Epithelial cell of prostate (primary cell): ENCODE results near the gene CA10.

Experiments used
- DNase-seq: peaks from one replicate; pipeline ENCODE4 v3.0.0-alpha.2; 2011; ENCODE audit warnings: low read depth, low spot score
- H3K27ac ChIP-seq: fragments of 450-650 bp; 2 replicates; pipeline ENCODE4 v1.5.1; 2017; ENCODE audit warnings: mild to moderate bottlenecking

CA10 gene

GRCh38 chr17:51904379-51904778 is 254.1 kb downstream of the CA10 start:
- DNase-seq: no peak
- H3K27ac ChIP-seq: no peak overlapping the region

DNA sequence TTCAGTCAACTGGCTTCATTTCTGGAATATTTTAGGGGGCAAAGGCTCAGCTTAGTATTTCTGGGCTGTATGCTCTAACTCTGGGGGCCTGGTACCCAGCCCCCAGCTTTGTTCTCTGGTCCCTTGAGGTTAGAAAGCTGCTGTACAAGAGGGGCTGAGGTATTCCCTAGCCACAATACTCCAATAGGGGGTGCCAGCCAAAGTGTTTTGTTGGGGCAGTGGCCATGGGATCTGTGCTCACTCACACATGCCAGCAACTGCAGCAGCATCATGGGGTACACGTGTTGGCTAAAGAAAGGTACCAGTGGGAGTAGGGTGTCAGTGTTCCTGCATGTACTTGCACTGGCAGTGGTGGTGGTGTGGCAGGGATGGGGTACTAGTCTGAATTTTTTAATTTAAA is 257.3 kb downstream of the CA10 start:
- no peak overlapping the region for H3K27ac ChIP-seq
- no peak for DNase-seq

DNA sequence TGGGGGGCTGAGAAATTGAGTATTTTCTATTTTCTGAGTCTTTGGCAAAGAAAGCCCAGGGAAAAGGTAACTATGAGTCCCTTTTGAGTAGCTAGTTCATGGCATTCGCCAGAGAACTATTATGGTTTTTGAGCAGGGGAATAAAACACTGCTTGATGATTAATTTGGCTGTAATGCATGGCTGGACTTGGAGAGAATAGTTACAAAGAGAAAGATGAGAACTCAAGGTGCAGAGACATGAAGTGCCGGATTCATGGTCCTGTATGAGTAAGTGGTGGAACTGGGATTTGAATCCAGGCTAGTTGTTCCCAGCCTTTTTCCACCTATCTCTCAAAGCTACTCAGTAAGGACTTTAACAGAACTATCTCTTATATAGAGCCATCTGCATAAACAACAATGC is 266.6 kb downstream of the CA10 start:
- no peak overlapping the region for H3K27ac ChIP-seq

GRCh38 chr17:51890710-51891109 is 267.8 kb downstream of the CA10 start:
- no peak for DNase-seq
- no peak overlapping the region for H3K27ac ChIP-seq

More for the DNA sequence above, 266.6 kb downstream of the CA10 start:
- DNase-seq: no peak

DNA sequence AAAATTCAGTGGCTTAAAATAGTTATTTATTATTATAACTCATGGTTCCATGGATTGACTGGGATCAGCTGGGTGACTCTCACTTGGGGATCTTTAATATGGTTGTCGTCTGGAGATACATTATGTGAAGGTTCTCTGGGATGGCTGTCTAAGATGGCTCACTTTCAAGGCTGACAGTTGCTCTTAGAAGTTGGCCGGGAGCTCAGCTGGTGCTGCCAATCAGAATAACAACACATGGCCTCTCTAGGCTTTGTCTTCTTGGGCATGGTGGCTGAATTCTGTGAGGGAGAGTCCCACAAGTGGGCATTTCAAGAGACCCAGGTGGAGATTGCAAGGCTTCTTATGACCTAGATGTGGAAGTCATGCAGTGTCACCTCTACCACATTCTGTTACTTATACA is 269.7 kb downstream of the CA10 start:
- DNase-seq: no peak
- H3K27ac ChIP-seq: no peak overlapping the region

DNA sequence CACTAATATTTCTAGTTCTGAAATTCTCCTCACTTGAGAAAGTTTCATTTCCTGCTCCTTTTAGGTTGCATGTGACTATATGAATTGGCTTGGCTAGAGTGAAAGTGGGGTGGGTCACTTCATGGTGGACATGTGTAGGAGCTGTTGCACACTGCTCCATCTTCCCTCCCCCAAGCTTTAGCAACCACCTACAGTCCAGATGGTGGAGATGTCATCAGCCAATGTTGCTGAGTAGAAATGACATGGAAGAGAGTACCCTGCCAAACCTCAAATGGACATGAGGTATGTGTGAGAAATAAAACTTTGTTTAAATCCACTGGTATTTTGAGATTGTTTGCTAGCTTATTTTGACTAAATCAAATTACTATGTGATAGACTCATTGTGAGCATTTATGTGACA is 281.5 kb downstream of the CA10 start:
- no peak overlapping the region for H3K27ac ChIP-seq
- DNase-seq: no peak

- DNase-seq: no peak
- no peak overlapping the region for H3K27ac ChIP-seq
Measured at GRCh38 chr17:51873302-51873701, 285.2 kb downstream of the CA10 start.

DNA sequence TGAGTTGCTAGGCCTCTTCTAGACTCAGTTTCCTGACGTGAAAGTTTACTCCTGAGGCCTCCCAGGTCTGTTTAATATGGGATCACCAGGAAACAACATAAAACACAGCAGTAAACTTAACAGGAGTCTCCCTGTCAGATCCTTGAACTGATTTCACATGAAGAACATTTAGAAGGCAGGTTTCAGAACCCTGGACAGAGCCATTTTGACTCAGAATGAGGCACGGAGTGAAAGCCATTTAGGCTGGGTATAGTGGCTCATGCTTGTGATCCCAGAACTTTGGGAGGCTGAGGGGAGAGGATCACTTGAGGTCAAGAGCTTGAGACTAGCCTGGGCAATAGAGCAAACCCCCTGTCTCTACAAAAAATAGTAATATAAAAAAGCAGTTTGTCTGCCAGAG is 289.1 kb downstream of the CA10 start:
- DNase-seq: no peak
- H3K27ac ChIP-seq: no peak overlapping the region

DNA sequence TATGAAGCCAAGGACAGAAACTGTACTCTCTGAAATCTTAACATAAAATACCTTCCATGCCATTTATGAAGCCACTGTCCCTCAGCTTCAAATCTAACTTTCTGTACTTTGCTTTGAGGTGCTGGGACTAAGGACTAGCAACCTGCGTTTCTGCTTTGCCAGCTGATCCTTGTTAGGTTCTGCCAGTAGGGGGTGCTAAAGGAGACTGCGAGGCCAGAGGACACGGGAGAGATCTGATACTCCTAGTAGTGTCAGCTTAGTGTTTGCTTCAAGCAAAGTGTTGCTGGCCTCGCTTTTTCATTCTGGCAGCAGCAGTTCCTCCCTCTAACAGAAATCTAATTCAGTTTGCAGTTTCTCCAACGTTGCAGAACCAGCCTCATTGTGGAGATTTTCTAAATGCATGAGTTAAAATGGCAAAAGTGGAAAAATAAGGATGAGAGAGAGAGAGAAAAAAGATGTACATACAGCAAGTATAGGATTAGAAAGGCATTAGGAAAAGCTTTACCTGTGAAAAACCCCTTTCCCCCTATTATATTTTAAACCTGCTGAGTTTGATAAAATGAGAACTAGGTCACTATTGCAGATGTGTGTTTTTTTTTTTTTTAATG is 297.5 kb downstream of the CA10 start:
- no peak for DNase-seq
- no peak overlapping the region for H3K27ac ChIP-seq

GRCh38 chr17:51857052-51857597 is 301.4 kb downstream of the CA10 start:
- H3K27ac ChIP-seq: no peak overlapping the region
- no peak for DNase-seq

GRCh38 chr17:51855806-51856205 is 302.7 kb downstream of the CA10 start:
- DNase-seq: no peak
- H3K27ac ChIP-seq: no peak overlapping the region

DNA sequence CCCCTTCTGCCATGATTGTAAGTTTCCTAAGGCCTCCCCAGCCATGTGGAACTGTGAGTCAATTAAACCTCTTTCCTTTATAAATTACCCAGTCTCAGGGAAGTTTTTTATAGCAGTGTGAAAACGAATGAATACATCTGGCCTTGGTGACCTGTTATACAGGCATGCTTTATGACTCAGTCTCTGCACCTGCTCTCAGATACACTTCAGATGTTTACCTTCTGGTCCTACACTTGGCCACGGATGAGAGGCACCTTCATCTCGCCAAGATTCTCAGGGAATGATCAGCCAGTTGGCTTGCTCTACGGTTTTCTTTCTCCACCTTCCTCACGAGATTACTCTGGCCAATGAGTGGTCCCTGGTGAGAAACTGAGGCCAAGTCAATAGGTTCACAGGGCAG is 304.7 kb downstream of the CA10 start:
- no peak overlapping the region for H3K27ac ChIP-seq

DNA sequence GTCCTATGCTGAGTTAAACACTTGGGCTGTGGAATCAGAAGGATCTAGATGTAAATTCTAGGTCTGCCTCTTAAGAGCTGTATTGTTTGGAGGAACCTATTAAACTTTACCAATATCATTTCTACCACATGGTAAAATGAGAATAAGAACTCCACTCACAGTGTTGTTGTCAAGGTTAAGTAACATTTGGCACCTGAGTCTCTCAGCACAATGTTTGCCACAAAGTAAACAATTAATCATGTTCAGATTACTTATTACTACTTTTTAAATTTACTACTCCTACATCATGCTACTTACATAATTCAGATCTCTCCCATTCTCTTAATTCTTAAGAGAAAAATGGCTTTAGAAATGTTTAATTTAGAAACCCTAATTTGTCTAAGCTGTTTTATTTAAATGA is 305.9 kb downstream of the CA10 start:
- DNase-seq: no peak
- no peak overlapping the region for H3K27ac ChIP-seq

More for the DNA sequence above, 304.7 kb downstream of the CA10 start:
- DNase-seq: peak; percentile 40

DNA sequence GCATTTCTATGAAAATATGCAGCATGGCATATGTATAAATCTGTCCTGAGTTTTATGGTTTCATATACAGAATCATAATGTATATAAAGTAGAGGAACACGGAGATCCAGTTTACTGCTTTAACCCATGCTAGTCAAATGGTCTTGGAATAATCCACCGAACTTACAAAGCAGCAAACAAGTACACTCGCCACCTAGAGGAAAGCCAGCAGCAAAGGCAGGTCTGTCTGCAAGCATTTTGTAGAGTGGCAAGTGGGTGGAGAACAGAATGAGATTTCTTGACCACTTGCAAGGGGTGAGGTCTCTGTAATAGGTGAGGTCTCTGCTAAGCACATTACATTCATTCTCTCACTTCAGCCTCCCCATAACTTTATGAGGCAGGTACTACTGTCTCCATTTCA is 308.3 kb downstream of the CA10 start:
- DNase-seq: no peak
- no peak overlapping the region for H3K27ac ChIP-seq

GRCh38 chr17:51848451-51848850 is 310.1 kb downstream of the CA10 start:
- no peak overlapping the region for H3K27ac ChIP-seq
- peak; percentile 26 for DNase-seq

DNA sequence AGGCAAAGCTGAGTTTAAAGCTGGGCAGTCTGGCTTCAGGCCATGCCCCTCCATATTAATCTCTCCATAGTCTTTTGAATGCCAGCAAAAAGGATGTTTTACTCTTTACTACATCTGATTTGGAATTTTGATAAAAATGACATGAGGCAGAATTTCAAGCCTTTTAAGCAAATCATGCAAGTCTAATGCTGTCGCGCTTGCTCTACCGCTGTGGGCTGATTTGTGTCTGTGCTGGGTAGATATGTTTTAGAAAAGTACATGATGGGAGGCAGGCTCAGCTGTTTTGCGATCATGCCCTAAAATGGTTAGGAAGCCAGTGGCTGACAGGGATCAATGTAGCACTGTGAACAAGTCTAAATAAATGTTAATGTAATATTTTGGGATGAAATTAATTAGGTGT is 311.9 kb downstream of the CA10 start:
- H3K27ac ChIP-seq: no peak overlapping the region
- DNase-seq: no peak

GRCh38 chr17:51845776-51846175 is 312.7 kb downstream of the CA10 start:
- H3K27ac ChIP-seq: no peak overlapping the region
- no peak for DNase-seq

- no peak for DNase-seq
Measured at GRCh38 chr17:51842763-51843162, 315.8 kb downstream of the CA10 start.

DNA sequence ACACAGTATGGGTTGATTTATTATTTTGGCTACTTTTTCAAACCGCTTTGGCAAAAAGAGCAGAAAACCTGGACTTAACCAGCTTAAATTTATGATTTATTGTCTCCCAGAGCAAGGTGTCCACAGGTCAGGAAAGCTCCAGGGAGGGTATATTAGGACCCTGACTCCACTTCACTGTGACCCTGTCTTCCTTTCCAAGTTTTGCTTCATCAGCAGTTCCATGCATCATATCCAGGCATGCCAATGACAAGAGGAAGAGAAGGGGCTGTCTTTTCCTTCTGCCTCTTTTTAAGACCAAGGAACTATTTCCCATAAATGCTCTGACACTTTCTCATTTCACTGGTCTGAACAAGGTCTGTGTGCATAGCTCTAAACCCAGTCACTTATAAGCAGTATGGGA is 316.8 kb downstream of the CA10 start:
- DNase-seq: no peak
- H3K27ac ChIP-seq: no peak overlapping the region

More at GRCh38 chr17:51842763-51843162, 315.8 kb downstream of the CA10 start:
- H3K27ac ChIP-seq: no peak overlapping the region

GRCh38 chr17:51840688-51841087 is 317.8 kb downstream of the CA10 start:
- DNase-seq: no peak
- no peak overlapping the region for H3K27ac ChIP-seq

DNA sequence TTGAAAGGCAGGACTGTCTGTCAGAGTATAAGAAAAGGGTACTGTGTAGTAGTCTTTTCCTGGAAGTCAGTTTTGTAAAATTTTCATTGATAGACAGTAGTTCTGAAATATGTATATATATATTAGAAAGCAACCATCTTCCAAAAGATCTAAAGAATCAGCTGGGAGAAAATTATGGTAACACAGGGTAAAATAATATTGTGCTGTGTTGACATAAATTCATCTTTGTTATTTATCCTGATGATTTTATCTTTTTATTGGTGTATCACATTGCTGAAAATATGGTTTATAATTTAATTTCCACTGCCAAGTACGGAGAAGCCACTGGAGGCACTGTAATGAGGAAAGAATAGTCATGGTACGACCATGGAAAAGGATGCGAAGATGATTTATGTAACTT is 324.9 kb downstream of the CA10 start:
- DNase-seq: no peak
- H3K27ac ChIP-seq: no peak overlapping the region

DNA sequence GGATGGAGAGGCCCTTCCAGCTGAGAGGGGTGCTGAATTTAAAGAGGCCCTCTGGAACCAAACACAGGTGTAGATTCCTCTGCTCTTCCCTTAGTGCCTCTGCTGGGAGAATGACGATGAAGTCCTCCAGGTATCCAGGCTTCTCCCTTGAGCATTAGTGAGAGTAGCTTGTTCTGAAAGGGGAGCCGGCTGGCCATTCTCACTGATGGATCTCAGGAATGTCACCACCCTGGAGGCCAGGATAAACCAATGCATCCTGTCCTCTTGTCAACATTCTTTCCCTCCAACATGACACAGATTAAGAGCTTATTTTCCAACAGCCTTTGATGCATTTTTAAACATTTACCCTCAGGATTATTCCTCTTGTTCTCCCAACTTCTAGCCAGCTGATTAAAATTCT is 325.5 kb downstream of the CA10 start:
- no peak overlapping the region for H3K27ac ChIP-seq
- DNase-seq: no peak
